ENCODE data around the gene SMKR1.
"Not testable (repeated sequence)": the region's sequence is repeated elsewhere in the genome, so short reads cannot be mapped to it uniquely, and the experiment has no call there.

Gene SMKR1

DNA sequence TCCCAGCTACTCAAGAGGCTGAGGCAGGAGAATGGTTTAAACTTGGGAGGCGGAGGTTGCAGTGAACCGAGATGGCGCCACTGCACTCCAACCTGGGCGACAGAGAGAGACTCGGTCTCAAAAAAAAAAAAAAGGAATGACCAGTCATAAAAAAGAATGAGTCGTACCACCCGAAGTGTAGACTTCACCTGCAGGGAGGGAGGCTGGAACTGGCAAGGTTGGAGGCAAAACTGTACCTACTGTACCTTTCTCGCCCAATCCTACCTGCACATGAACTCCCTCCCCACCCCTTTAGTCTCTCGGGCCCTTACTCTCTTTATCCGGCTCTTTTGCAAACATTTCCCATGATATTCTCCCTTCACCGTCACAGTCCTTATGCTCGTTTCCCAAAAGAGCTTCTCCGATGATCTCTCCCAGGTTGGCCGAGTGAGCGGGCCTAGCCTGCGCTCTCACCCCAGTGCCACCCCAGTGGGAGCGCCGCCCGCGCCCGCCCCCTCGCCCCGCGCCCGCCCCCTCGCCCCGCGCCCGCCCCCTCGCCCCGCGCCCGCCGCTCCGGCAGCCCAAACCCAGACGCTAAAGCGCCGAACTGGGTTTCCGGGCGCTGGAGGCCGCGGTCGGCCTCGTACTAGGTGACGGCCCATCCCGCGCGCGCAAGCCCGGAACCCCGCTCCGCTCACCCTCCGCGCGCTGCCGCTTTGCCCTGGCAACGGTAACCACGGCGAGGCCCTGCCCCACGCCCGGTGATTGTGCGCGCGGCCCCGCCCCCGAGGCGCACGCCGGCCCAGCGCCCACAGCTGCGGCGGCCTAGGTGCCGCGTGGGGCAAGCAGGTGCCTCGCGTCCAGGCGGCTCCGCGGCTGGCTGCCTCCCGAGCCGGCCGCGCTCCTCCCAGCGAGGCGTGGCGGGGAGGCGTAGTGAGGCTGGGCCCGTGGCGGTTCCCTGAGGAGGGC lies at the start of gene SMKR1:
SMKR1 (plus strand) TSS at position 772 of the 948 bp plus-strand sequence. CDS start 294 bp downstream, outside the sequence.
- DNase-seq = peak; percentile 35 to 71

DNA sequence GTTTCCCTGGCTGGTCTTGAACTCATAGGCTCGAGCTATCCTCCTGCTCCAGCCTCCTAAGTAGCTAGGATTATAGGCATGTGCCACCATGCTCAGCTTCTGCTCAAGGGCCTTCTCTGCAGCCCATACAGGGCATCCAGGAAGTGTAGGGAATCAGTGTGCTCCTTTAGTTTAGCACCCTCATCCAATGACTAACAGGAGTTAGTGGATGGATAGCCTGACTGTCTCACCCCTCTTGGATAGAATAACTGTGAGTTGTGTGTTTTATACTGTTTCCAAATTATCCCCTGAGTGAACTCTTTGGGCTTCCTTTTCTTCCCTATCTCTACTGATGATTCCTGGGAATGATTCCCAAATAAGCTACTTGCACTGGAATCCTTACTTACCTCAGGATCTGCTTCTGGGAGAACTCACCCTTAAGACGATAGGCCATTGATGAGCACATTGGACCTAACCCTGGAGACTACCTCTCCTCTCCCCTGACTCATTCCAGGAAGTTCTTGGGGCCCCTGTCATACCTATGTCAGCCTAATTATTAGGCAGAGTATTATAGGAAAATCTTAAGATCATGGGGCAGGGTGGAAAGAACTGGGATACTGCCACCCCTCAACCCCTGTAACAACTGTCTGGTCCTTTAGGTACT lies 49.6 kb upstream of the SMKR1 start:
- no peak for DNase-seq

DNA sequence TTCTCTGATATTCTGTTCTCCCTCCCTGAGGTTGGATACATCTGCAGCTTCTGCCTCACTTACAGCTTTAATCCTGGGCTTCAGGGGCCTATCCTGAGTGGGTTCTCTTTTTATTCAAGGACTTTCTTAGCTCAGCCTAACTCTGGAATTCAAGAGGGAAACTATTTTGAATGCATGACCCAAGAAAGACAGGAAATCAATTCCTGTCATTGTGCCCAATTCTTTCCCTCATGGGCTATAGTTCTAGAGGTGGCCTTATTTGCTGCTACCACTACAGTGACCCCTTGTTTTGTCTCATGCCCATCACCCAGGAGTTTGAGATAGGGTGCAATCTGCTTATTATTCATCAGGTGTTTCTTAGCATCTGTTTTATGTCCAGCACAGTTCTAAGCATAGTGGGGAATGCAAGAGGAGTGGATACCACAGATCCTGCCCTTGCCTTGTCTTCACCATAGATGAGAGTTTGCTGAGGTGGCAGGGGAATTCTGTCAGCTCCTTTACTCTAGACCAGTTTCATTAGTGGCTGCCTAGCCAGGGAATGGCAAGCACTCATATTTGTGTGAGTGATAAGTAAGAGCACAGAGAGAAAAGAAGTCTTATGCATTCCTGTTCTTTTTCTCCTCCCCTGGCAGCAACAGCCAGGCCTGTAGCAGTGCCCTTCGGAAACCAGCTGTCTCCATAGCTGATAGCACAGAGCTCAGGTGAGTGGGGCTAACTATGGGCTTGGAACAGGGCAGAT lies 48.7 kb upstream of the SMKR1 start:
- no peak for DNase-seq

DNA sequence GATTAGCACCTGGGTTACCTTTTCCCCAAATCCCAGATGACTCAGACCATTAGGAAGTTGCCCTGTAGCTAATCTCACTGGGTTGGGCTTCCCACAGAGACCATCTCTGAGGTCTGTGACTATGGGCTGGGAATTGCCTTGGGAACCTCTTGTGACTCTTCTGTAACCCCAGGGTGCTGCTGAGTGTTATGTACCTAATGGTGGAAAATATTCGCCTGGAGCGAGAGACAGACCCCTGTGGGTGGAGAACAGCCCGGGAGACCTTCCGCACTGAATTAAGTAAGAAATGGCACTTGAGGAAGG lies 48.1 kb upstream of the SMKR1 start:
- no peak for DNase-seq

DNA sequence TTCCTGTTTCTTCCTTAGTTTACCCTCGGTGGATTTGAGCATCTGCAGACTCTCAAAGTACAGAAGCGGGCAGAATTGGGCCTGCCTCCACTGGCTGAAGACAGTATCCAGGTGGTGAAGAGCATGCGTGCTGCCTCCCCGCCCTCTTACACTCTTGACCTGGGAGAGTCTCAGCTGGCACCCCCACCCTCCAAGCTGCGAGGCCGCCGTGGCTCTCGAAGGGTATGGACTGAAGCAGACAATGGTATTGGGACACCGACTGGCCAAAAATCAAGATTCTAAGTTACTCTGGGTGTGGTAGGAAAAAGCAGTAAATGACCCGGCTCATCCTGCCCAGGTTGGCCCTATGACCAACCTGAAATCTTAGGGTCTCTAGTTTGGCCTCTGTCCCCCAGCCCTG lies 45.9 kb upstream of the SMKR1 start:
- DNase-seq = no peak

DNA sequence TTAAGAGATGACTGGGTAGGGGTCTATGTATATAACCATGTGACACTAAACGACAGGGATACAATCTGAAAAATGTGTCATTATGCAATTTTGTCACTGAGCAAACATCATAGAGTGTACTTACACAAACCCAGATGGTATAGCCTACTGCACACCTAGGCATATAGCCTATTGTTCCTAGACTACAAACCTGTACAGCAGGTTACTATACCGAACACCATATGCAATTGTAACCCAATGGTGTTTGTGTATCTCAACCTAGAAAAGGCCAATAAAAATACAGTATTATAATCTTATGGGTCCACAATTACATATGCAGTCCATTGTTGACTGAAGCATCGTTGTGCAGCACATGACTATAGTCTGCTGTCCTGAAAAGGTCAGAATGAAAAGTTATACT lies 45.2 kb upstream of the SMKR1 start:
- no peak for DNase-seq

DNA sequence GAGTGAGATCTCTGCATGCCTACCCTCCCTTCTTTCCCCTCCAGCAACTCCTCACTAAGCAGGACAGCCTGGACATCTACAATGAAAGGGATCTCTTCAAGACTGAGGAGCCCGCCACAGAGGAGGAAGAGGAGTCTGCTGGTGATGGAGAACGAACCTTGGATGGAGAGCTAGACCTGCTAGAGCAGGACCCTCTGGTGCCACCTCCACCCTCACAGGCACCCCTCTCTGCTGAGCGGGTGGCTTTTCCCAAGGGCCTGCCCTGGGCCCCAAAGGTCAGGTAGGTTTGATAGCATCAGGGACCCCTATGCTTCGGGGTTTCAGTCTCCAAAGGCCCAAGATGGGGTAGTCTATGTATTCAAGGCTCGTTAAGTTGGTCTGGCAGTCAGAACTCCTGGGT lies 44.2 kb upstream of the SMKR1 start:
- no peak for DNase-seq

DNA sequence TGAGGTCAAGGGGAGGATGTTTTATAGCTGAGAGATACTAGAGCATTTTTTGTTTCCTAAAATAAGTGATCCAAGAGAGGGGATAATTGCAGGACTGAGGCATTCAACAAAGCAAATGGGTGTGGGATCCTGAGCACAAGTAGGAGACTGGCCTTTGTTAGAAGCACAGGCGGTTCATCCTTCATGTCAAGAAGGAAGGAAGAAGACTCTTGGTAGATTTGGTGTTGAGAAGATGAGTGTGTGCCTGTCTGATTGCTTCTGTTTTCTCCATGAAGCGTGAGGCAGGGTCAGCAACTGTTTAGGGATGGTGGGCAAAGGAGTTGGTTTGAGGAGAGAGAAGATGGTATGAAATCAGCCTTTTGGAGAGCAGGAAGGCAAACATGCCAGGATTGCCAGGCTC lies 40.5 kb upstream of the SMKR1 start:
- no peak for DNase-seq

DNA sequence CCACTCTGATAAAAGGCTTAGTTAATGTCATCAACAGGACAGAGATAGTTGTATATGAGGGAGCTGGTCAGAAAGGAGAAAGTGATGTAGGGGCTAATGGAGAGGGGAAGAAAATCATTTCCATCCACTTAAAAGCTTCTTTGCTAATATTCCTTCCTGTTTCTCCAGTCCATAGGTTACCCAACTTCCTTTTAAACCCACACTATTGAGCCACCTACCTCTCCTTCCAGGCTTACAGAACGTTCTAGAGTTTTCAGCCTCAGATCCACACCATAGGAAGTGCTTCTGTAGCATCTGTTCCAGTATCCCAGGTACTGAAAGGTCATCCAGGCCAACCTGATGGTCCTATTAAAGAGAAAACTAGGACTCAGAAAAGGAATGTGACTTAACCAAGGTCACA lies 39.9 kb upstream of the SMKR1 start:
- DNase-seq = peak; percentile 65 to 72

DNA sequence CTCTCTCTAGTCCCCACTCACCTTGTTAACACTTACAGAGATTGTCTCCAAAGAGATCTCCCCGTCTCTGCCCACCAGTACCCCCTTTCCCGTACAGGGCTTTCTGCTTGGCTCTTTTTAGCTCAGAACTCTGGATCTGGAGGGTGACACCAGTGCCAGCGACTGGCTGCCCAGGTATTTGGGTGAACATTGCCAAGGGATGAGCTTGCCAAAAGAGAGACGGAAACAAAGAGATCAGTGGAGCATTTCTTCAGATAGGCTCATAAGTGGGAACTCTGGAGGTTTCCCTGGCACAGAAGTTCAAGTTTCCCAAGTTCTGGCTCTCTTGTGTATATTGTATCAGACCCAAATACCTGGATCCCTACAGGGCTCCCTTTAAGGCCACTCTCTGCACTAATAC lies 38.1 kb upstream of the SMKR1 start:
- DNase-seq = no peak

DNA sequence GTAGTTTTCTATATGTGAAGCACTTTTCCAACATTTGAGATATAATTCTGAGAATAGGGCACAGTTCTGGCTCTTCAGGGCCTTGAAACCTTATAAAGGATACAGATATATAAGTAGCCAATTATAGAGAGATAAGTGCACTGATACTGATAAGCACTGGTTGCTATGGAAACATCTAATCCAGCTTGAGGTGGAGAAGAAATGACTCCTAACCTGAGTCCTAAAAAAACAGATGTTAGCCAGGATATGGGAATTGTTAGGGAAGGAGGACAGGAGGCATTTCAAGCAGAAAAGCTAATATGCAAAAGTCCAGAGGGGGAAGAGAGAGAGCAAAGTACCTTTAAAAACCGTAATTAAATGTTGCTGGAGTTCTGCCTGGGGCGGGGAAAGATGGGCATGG lies 37.3 kb upstream of the SMKR1 start:
- no peak for DNase-seq

DNA sequence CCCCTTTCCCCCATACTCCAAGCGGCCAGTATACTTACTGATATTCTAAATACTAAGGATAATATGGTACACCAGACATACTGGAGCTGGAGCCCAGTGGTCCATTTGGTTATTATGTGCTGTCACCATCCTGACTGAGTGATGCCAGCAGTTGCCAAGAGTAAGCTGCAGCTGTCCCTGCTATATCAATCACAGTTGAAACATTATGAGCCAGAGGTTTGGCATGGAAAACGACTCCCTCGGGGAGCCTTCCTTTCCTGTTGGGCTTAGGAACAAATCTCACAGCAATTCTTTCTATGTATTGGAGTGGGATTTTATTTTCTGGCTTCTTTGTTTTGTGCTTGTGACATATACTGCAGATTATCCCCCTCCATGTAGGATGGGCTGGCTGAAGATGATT lies 35.5 kb upstream of the SMKR1 start:
- DNase-seq = no peak

DNA sequence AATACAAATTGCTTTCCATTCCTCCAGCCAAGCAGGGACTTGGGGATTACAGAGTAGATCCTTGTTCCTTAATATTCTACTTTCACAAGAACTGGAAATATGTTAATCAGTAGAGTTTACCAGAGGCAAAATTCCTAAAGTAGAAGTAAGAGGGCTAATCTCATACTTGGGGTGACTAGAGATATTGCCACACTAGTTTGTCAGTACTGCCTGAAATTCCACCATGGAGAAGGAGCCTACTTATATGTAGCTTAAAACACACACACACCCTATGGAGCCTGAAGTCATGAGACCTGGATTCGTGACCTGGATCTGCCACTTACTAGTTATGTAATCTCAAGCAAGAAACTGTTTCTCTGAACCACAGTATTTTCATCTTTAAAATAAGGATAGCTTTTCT lies 34.2 kb upstream of the SMKR1 start:
- no peak for DNase-seq

DNA sequence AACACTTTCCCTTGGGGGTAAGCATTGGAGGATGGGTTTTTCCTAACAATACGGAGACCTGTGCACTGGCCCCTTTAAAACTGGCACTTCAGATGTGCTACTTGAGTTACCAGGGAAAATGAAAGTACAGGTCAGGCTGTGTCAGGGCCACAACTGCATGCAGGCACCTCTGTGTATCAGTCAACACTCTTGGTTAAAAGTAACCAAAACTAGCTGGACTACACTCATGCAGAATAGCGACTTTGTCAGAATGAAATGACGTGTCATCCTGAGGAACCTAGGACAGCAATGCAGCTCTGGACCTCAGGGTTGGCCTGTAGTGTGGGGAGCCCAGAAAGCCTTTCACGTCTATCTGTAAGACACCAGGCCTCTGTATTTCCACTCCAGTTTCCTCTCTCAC lies 33.8 kb upstream of the SMKR1 start:
- no peak for DNase-seq

DNA sequence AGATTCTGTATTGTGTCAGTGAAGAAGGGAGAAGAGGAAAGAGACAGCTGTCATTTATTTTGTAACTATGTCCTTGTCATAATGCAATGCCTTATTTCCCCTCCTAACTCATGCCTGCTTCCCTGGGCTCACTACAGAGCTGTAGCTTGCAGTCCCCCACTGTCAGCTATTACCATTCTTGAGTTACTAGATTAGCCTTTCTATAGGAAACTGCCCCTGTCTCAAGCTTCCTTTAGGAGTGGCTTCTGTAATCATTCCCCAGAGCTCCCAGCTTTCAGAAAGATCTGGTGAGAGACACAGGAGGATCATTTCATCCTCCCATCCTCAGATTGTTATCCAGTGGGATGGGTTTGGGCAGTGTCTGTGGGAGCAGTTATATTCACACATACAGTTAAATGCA lies 32.4 kb upstream of the SMKR1 start:
- DNase-seq = no peak

DNA sequence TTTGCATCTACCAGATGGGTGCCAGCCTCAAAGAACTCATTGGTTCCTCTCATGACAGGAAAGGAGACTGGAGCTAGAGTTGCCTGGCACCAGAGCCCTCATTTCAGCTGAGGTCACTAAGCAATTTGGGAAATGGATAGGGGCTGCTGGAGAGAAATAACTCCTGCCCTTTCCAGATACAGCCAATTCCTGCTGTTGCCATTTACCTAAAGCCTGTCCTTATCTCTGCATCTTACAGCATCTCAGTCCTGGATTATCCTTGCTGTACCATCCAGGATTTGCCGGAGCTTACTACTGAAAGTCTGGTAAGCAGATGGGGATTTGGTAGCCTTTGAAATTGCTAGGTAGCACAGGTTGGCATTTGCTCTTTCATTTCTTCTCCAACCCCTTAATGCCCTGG lies 31.9 kb upstream of the SMKR1 start:
- DNase-seq = no peak

DNA sequence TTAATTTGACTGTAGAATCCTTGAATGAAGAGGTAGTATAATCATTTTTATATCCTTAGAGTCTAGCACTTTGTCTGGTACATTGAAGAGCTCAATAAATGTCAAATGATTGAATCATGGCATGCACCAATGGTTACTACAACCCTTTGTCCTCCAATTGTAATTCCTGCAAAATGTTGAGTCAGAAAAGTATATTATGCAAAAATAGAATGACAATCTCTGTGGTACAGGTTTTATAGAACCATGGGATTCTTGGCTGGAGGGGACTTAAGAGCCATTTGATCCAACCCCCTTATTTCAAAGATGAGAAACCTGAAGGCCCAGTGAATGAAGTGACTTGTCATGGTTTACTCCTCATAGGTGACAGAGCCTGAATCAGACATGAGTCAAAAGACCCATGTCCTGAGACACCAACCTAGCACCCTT lies 30.9 kb upstream of the SMKR1 start:
- no peak for DNase-seq

DNA sequence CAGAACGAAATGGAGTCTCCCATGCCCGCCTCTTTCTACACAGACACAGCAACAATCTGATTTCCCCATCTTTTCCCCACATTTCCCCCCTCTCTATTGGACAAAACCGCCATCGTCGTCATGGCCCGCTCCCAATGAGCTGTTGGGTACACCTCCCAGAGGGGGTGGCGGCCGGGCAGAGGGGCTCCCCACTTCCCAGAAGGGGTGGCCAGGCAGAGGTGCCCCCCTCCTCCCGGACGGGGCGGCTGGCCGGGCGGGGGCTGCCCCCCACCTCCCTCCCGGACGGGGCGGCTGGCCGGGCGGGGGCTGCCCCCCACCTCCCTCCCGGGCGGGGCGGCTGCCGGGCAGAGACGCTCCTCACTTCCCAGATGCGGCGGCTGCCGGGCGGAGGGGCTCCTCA lies 26.4 kb upstream of the SMKR1 start:
- not testable (repeated sequence) for DNase-seq

DNA sequence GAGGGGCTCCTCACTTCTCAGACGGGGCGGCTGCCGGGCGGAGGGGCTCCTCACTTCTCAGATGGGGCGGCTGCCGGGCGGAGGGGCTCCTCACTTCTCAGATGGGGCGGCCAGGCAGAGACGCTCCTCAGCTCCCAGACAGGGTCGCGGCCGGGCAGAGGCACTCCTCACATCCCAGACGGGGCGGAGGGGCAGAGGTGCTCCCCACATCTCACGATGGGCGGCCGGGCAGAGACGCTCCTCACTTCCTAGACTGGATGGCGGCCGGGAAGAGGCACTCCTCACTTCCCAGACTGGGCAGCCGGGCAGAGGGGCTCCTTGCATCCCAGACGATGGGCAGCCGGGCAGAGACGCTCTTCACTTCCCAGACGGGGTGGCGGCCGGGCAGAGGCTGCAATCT lies 25.9 kb upstream of the SMKR1 start:
- DNase-seq = not testable (repeated sequence)

DNA sequence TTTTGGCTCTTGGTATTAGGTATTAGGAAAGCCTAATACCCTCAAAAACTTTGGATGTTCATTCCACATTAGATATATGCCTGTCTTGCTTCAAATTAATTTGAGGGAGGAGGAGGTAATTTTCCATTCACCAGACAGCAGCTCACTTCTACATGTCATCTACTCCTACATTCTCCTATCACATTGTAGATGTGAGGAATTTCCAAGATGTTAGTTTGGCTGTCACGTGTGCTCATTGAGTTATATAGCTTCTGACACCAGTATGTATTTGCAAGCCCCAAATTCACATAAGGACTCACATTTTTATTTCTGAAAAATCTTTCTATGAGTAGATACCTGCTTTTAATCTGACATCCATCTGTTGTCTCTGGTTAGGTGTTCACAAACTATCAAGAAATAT lies 22.5 kb upstream of the SMKR1 start:
- DNase-seq = peak in 1 of 2 donors; percentile 22

DNA sequence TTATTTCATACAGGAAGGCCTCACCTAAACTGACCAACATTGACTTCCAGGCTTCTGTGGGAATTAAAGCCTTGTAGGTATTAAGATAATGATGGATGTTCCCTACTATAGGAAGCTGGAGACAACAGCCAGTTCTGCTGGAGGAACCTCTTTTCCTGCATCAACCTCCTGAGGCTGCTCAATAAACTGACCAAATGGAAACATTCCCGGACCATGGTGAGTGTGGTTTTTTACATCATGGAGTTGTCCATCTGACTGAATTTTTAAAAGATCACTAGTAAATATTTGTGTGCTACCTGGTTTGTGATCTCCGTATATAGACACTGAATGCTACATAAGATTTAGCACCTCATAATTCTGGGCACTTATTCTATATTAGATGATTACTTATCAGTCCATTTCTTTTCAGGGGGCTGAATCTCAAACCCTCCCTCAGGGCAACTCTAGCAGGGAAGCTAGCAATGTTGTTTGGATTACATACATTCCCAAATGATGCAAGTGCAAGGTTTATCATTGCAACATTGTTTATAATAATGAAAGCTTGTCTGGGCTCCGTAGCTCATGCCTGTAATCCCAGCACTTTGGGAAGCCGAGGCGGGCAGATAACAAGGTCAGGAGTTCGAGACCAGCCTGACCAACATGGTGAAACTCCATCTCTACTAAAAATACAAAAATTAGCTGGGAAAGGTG lies 21.5 kb upstream of the SMKR1 start:
- no peak for DNase-seq

DNA sequence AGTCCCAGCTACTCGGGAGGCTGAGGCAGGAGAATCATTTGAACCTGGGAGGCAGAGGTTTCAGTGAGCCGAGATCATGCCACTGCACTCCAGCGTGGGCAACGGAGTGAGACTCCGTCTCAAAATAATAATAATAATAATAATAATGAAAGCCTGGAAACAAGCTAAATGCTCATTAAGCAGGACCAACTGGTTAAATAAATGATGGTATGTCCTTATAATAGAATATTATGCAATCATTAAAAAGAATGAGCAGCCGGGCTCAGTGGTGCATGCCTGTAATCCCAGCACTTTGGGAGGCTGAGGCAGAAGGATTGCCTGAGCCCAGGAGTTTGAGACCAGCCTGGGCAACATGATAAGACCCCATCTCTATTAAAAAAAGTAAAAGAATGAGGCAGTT lies 21.0 kb upstream of the SMKR1 start:
- DNase-seq = not testable (repeated sequence)

DNA sequence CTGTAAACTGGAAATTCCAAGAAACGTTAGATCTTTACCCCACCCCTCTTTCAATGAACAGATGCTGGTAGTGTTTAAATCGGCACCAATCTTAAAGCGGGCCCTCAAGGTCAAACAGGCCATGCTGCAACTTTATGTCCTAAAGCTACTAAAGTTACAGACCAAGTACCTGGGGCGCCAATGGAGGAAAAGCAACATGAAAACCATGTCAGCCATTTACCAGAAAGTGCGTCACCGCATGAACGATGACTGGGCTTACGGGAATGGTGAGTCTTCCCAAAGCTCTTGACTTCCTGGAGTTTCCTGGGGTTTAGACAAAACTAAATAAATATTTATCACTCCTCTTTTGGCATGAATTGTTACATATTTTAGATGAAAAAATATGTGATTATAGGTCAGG lies 19.6 kb upstream of the SMKR1 start:
- no peak for DNase-seq
